ENCODE results near the gene CA6.
"Not testable (repeated sequence)": the region's sequence is repeated elsewhere in the genome, so short reads cannot be mapped to it uniquely, and the experiment has no call there.

Gene CA6

GRCh38 chr1:9004700-9005394 is 59.2 kb downstream of the CA6 start:
- peak; percentile 81 for DNase-seq (ENCODE audit: low spot score)

- no peak for DNase-seq (ENCODE audit: low spot score)
Observed at GRCh38 chr1:9005395-9005708, 59.7 kb downstream of the CA6 start.

GRCh38 chr1:9006956-9007615 is 61.4 kb downstream of the CA6 start:
- no peak for DNase-seq (ENCODE audit: low spot score)

- DNase-seq (ENCODE audit: low spot score), result no peak
Observed at GRCh38 chr1:9008236-9008635, 62.6 kb downstream of the CA6 start.

- DNase-seq (ENCODE audit: low spot score), result peak; percentile 36
Observed at GRCh38 chr1:9009438-9010370, 64.0 kb downstream of the CA6 start.

- no peak for DNase-seq (ENCODE audit: low spot score)
Observed at GRCh38 chr1:9010781-9011323, 65.2 kb downstream of the CA6 start.

GRCh38 chr1:9013819-9014218 is 68.2 kb downstream of the CA6 start:
- DNase-seq (ENCODE audit: low spot score), result no peak

- DNase-seq (ENCODE audit: low spot score), result no peak
Observed at GRCh38 chr1:9014475-9015375, 69.1 kb downstream of the CA6 start.

- no peak for DNase-seq (ENCODE audit: low spot score)
Observed at GRCh38 chr1:9016455-9016854, 70.8 kb downstream of the CA6 start.

GRCh38 chr1:9018333-9018732 is 72.7 kb downstream of the CA6 start:
- no peak for DNase-seq (ENCODE audit: low spot score)

GRCh38 chr1:9019896-9020295 is 74.2 kb downstream of the CA6 start:
- no peak for DNase-seq (ENCODE audit: low spot score)

- no peak for DNase-seq (ENCODE audit: low spot score)
Observed at GRCh38 chr1:9020305-9020704, 74.6 kb downstream of the CA6 start.

- DNase-seq (ENCODE audit: low spot score), result not testable (repeated sequence)
Observed at GRCh38 chr1:9022026-9022738, 76.5 kb downstream of the CA6 start.

- DNase-seq (ENCODE audit: low spot score), result no peak
Observed at GRCh38 chr1:9022773-9023172, 77.1 kb downstream of the CA6 start.

Measured in HuH-7.5 (cell line).